Neural cell (in vitro differentiated cells): ENCODE measurements around the gene POLR1G. TPM values are rescaled to one million over a fixed set of nuclear protein-coding genes. Genes with fewer than 3 reads are reported as not detected.

Experiments used
- H2AFZ ChIP-seq: fragments of 200-600, 300-800 bp; sonication (generic), shearing (Covaris generic); 2 replicates; pipeline ENCODE4 v1.6.0; 2014; ENCODE audit warnings: low read depth, mild to moderate bottlenecking, antibody characterized with exemption, low read length, moderate library complexity
- H3F3A ChIP-seq: fragments of 200-600 bp; shearing (Covaris generic); 2 replicates; pipeline ENCODE4 v1.6.1; 2016; ENCODE audit warnings: mild to moderate bottlenecking, moderate library complexity, mixed read lengths, antibody characterized with exemption, low read length; ENCODE audit not compliant: insufficient read depth, poor library complexity, severe bottlenecking
- H3K27ac ChIP-seq: fragments of 200-600, 300-800 bp; sonication (generic), shearing (Covaris generic); 2 replicates; pipeline ENCODE4 v1.5.1; 2014; ENCODE audit warnings: mild to moderate bottlenecking, low read length, moderate library complexity
- H3K27me3 ChIP-seq: fragments of 300-800, 200-600 bp; sonication (generic), shearing (Covaris generic); 2 replicates; pipeline ENCODE4 v1.6.0; 2014; ENCODE audit warnings: mild to moderate bottlenecking, low read depth, low read length, moderate library complexity; ENCODE audit not compliant: insufficient read depth
- H3K36me3 ChIP-seq: fragments of 300-800, 200-600 bp; sonication (generic), shearing (Covaris generic); 2 replicates; pipeline ENCODE4 v1.5.1; 2014; ENCODE audit warnings: mild to moderate bottlenecking, antibody characterized with exemption, low read length, moderate library complexity; ENCODE audit not compliant: insufficient read depth
- H3K4me2 ChIP-seq: fragments of 300-800, 200-600 bp; sonication (generic), shearing (Covaris generic); 2 replicates; pipeline ENCODE4 v1.6.0; 2014; ENCODE audit warnings: mild to moderate bottlenecking, low read length
- H3K4me3 ChIP-seq: fragments of 300-800, 200-600 bp; sonication (generic), shearing (Covaris generic); 2 replicates; pipeline ENCODE4 v1.5.1; 2014; ENCODE audit warnings: mild to moderate bottlenecking, low read length, moderate library complexity
- H3K79me2 ChIP-seq: fragments of 200-600 bp; shearing (Covaris generic); replicated peaks from 2 replicates; pipeline ENCODE4 v1.6.0; 2014; ENCODE audit warnings: mild to moderate bottlenecking, low read length, moderate library complexity; ENCODE audit not compliant: insufficient read depth
- H3K9ac ChIP-seq: fragments of 300-800, 200-600 bp; sonication (generic), shearing (Covaris generic); 2 replicates; pipeline ENCODE4 v1.6.1; 2016; ENCODE audit warnings: mild to moderate bottlenecking, low read length, mixed read lengths
- H3K9me2 ChIP-seq: fragments of 200-600 bp; shearing (Covaris generic); 2 replicates; pipeline ENCODE4 v1.6.1; 2016; ENCODE audit warnings: mild to moderate bottlenecking, low read length, mixed read lengths; ENCODE audit not compliant: insufficient read depth
- H3K9me3 ChIP-seq: fragments of 200-600, 300-800 bp; sonication (generic), shearing (Covaris generic); 2 replicates; pipeline ENCODE4 v1.6.1; 2016; ENCODE audit warnings: mild to moderate bottlenecking, mixed run types, low read length, moderate library complexity, mixed read lengths
- H4K20me1 ChIP-seq: fragments of 200-600 bp; shearing (Covaris generic); 2 replicates; pipeline ENCODE4 v1.6.1; 2016; ENCODE audit warnings: mild to moderate bottlenecking, mixed run types; ENCODE audit not compliant: insufficient read depth
- EP300 ChIP-seq: fragments of 450-650 bp; conservative IDR thresholded peaks from 2 replicates; pipeline ENCODE4 v1.6.1; 2014; ENCODE audit warnings: antibody characterized with exemption, mild to moderate bottlenecking, moderate library complexity; ENCODE audit not compliant: poor library complexity, severe bottlenecking
- EZH2 ChIP-seq: fragments of 200-600, 300-800 bp; shearing (Covaris generic), sonication (generic); IDR thresholded peaks from 2 replicates; pipeline ENCODE4 v1.6.1; 2014; ENCODE audit warnings: antibody characterized with exemption, low read length, borderline replicate concordance, mild to moderate bottlenecking; ENCODE audit not compliant: insufficient read depth, poor library complexity, severe bottlenecking
- MXI1 ChIP-seq: fragments of 450-650 bp; conservative IDR thresholded peaks from 2 replicates; pipeline ENCODE4 v1.6.1; 2014; ENCODE audit warnings: antibody characterized with exemption, mild to moderate bottlenecking; ENCODE audit not compliant: poor library complexity, severe bottlenecking
- POLR2AphosphoS5 ChIP-seq: IDR thresholded peaks from 2 replicates; pipeline ENCODE4 v1.6.1; 2012
- RAD21 ChIP-seq: fragments of 450-650 bp; conservative IDR thresholded peaks from 2 replicates; pipeline ENCODE4 v1.6.1; 2014; ENCODE audit warnings: antibody characterized with exemption, mild to moderate bottlenecking, moderate library complexity
- SMC3 ChIP-seq: fragments of 450-650 bp; conservative IDR thresholded peaks from 2 replicates; pipeline ENCODE4 v1.6.1; 2014; ENCODE audit warnings: antibody characterized with exemption, mild to moderate bottlenecking, moderate library complexity; ENCODE audit not compliant: poor library complexity
- TAF1 ChIP-seq: IDR thresholded peaks from 2 replicates; pipeline ENCODE4 v1.6.1; 2012; ENCODE audit warnings: low read depth
- polyA plus RNA-seq: library from polyadenylated mRNA; depleted of rRNA; stranded (reverse); fragments of >200 nt; gene quantifications from 2 replicates; pipeline ENCODE4 v1.2.3, GENCODE V29; 2014
- TF ChIP-seq, protein P1 (sequence below): fragments of 450-650 bp; IDR thresholded peaks from 2 replicates; pipeline ENCODE4 v1.5.1; 2014; ENCODE audit warnings: antibody characterized with exemption, mild to moderate bottlenecking, moderate library complexity; ENCODE audit not compliant: poor library complexity, severe bottlenecking
- TF ChIP-seq, protein P2 (sequence below): IDR thresholded peaks from 2 replicates; pipeline ENCODE4 v1.6.1; 2012; ENCODE audit warnings: borderline replicate concordance

POLR1G gene
- polyA plus RNA-seq, 1 donor from 2014 or later = 2.4 TPM

DNA sequence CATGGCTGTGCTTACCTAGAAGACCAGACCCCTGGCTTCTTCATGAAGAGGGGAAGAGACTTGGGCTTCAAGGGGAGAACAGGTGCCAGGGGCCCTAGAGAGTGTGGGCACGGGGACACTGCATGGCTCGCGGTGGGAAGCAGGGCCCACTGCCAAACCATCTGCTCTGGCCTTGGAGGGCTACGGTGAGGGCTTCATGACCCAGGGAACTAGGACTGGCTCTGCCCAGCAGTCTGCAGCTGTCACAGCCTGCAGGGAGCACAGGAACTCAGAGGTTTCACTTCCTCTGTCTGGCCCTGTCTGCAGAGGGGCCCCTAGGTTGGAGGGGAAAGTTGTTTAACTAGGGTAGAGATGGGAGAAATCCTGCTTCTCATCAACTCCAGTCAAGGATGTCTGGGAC is 13.0 kb downstream of the POLR1G start:
- no peaks in the 10 kb centered on the region for H3K9me3 ChIP-seq
- no peaks in the 10 kb centered on the region for H3K27me3 ChIP-seq
- H3K9me2 ChIP-seq = no peaks in the 10 kb centered on the region
- H3K4me3 ChIP-seq = no peak overlapping the region
- no peaks in the 10 kb centered on the region for H4K20me1 ChIP-seq
- no peak overlapping the region for H3K9ac ChIP-seq
- no peak overlapping the region for H3K4me2 ChIP-seq
- H2AFZ ChIP-seq = no peak overlapping the region
- TF ChIP-seq TAF1 (no peak), EZH2 (no peak), POLR2AphosphoS5 (no peak), EP300 (no peak), SMC3 (no peak)
- TF ChIP-seq, protein P1, sequence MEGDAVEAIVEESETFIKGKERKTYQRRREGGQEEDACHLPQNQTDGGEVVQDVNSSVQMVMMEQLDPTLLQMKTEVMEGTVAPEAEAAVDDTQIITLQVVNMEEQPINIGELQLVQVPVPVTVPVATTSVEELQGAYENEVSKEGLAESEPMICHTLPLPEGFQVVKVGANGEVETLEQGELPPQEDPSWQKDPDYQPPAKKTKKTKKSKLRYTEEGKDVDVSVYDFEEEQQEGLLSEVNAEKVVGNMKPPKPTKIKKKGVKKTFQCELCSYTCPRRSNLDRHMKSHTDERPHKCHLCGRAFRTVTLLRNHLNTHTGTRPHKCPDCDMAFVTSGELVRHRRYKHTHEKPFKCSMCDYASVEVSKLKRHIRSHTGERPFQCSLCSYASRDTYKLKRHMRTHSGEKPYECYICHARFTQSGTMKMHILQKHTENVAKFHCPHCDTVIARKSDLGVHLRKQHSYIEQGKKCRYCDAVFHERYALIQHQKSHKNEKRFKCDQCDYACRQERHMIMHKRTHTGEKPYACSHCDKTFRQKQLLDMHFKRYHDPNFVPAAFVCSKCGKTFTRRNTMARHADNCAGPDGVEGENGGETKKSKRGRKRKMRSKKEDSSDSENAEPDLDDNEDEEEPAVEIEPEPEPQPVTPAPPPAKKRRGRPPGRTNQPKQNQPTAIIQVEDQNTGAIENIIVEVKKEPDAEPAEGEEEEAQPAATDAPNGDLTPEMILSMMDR = no peak
- TF ChIP-seq, protein P2, sequence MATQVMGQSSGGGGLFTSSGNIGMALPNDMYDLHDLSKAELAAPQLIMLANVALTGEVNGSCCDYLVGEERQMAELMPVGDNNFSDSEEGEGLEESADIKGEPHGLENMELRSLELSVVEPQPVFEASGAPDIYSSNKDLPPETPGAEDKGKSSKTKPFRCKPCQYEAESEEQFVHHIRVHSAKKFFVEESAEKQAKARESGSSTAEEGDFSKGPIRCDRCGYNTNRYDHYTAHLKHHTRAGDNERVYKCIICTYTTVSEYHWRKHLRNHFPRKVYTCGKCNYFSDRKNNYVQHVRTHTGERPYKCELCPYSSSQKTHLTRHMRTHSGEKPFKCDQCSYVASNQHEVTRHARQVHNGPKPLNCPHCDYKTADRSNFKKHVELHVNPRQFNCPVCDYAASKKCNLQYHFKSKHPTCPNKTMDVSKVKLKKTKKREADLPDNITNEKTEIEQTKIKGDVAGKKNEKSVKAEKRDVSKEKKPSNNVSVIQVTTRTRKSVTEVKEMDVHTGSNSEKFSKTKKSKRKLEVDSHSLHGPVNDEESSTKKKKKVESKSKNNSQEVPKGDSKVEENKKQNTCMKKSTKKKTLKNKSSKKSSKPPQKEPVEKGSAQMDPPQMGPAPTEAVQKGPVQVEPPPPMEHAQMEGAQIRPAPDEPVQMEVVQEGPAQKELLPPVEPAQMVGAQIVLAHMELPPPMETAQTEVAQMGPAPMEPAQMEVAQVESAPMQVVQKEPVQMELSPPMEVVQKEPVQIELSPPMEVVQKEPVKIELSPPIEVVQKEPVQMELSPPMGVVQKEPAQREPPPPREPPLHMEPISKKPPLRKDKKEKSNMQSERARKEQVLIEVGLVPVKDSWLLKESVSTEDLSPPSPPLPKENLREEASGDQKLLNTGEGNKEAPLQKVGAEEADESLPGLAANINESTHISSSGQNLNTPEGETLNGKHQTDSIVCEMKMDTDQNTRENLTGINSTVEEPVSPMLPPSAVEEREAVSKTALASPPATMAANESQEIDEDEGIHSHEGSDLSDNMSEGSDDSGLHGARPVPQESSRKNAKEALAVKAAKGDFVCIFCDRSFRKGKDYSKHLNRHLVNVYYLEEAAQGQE = no peak
- no peak overlapping the region for H3K27ac ChIP-seq
- peaks cover 4% of the 10 kb centered on the region for H3K79me2 ChIP-seq
- no peaks in the 10 kb centered on the region for H3K36me3 ChIP-seq
- no peaks in the 10 kb centered on the region for H3F3A ChIP-seq

DNA sequence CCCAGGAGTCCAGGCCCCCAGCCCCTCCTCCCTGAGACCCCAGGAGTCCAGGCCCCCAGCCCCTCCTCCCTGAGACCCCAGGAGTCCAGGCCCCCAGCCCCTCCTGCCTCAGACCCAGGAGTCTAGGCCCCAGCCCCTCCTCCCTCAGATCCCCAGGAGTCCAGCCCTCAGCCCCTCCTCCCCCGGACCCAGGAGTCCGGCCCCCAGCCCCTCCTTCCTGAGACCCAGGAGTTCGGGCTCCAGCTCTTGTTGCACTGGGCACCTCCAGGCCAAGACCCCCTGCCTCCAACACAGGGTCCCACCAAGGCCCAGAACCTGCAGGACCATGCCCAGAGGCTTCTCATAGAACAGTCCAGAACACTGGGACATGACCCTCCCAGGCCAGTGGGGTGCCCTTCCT is 13.5 kb downstream of the POLR1G start:
- Histone ChIP-seq H2AFZ (no peak overlapping the region), H3F3A (no peaks in the 10 kb centered on the region), H3K9me2 (no peaks in the 10 kb centered on the region), H4K20me1 (no peaks in the 10 kb centered on the region), H3K79me2 (peaks cover 4% of the 10 kb centered on the region), H3K9me3 (no peaks in the 10 kb centered on the region), H3K4me3 (no peak overlapping the region), H3K36me3 (no peaks in the 10 kb centered on the region), H3K4me2 (no peak overlapping the region), H3K27me3 (no peaks in the 10 kb centered on the region), H3K27ac (no peak overlapping the region), H3K9ac (no peak overlapping the region)
- TF ChIP-seq RAD21 (no peak), EZH2 (no peak), POLR2AphosphoS5 (no peak), SMC3 (no peak)

DNA sequence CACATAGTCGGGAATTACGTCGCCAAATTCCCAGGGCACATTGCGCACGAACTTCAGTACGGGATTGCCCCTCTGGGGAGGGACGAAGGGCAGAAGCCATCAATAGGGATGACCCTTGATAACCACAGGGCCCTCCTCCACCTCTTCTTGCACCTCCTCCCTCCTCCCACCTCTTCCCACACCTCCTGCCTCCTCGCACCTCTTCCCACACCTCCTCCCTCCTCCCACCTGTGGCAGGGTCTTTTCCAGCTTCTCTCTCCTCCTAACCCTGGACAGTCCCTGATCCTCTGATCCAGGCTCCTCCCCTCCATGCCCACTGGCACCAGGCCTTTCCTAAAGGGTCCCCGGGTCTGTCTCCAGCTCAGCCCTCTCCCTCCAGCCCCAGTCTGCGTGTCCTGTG is 13.9 kb downstream of the POLR1G start:
- H3K4me3 ChIP-seq = no peak overlapping the region
- no peaks in the 10 kb centered on the region for H3K27me3 ChIP-seq
- no peaks in the 10 kb centered on the region for H3K9me2 ChIP-seq
- no peak overlapping the region for H3K9ac ChIP-seq
- no peak overlapping the region for H3K27ac ChIP-seq
- H3K4me2 ChIP-seq = no peak overlapping the region
- H4K20me1 ChIP-seq = no peaks in the 10 kb centered on the region
- H3K79me2 ChIP-seq = peaks cover 4% of the 10 kb centered on the region
- no peaks in the 10 kb centered on the region for H3K36me3 ChIP-seq
- no peaks in the 10 kb centered on the region for H3F3A ChIP-seq
- H3K9me3 ChIP-seq = no peaks in the 10 kb centered on the region
- H2AFZ ChIP-seq = no peak overlapping the region
- TF ChIP-seq TAF1 (no peak), EP300 (no peak), EZH2 (no peak), POLR2AphosphoS5 (no peak), SMC3 (no peak), RAD21 (no peak), MXI1 (no peak)
- TF ChIP-seq, protein P2 = no peak
- TF ChIP-seq, protein P1 = no peak
